DOHH2 (cell line): Measurements from ENCODE around the gene APOD.

ENCODE experiments used
- H3F3A ChIP-seq: fragments of 200-600 bp; sonication (generic), shearing (Covaris generic); 2 replicates; pipeline ENCODE4 v1.6.0; 2016; ENCODE audit warnings: antibody characterized with exemption, mild to moderate bottlenecking; ENCODE audit not compliant: control insufficient read depth, insufficient read depth
- H3K27ac ChIP-seq: fragments of 200-600 bp; sonication (generic); 2 replicates; pipeline ENCODE4 v1.5.1; 2014; ENCODE audit warnings: low read depth, mild to moderate bottlenecking, low read length, moderate library complexity
- H3K27me3 ChIP-seq: fragments of 200-600 bp; sonication (generic); 2 replicates; pipeline ENCODE4 v1.6.1; 2014; ENCODE audit warnings: mild to moderate bottlenecking, low read length, mixed read lengths; ENCODE audit not compliant: control insufficient read depth
- H3K36me3 ChIP-seq: fragments of 200-600 bp; sonication (generic); 2 replicates; pipeline ENCODE4 v1.6.1; 2014; ENCODE audit warnings: mild to moderate bottlenecking, low read length, moderate library complexity, mixed read lengths; ENCODE audit not compliant: control insufficient read depth
- H3K4me1 ChIP-seq: fragments of 200-600 bp; sonication (generic); 2 replicates; pipeline ENCODE4 v1.6.1; 2014; ENCODE audit warnings: mild to moderate bottlenecking, low read length, mixed read lengths; ENCODE audit not compliant: control insufficient read depth
- H3K4me2 ChIP-seq: fragments of 200-600 bp; sonication (generic); 2 replicates; pipeline ENCODE4 v1.6.0; 2014; ENCODE audit warnings: mild to moderate bottlenecking, low read length, moderate library complexity
- H3K4me3 ChIP-seq: fragments of 200-600 bp; sonication (generic); 2 replicates; pipeline ENCODE4 v1.5.1; 2014; ENCODE audit warnings: mild to moderate bottlenecking, low read length, mixed read lengths
- H3K79me2 ChIP-seq: fragments of 200-600 bp; sonication (generic); 2 replicates; pipeline ENCODE4 v1.6.1; 2014; ENCODE audit warnings: mild to moderate bottlenecking, low read length, mixed read lengths; ENCODE audit not compliant: control insufficient read depth
- H3K9me2 ChIP-seq: fragments of 200-600 bp; sonication (generic); replicated peaks from 2 replicates; pipeline ENCODE4 v1.6.1; 2014; ENCODE audit warnings: mild to moderate bottlenecking, low read length, mixed read lengths; ENCODE audit not compliant: control insufficient read depth
- H3K9me3 ChIP-seq: fragments of 200-600 bp; sonication (generic); 2 replicates; pipeline ENCODE4 v1.6.1; 2014; ENCODE audit warnings: antibody characterized with exemption, low read length, mixed read lengths; ENCODE audit not compliant: control insufficient read depth, insufficient read depth
- H4K20me1 ChIP-seq: fragments of 200-600 bp; sonication (generic); 2 replicates; pipeline ENCODE4 v1.6.0; 2014; ENCODE audit warnings: low read depth, mild to moderate bottlenecking, antibody characterized with exemption, low read length, moderate library complexity; ENCODE audit not compliant: control insufficient read depth, insufficient read depth
- EZH2phosphoT487 ChIP-seq: fragments of 200-600 bp; sonication (generic); IDR thresholded peaks from 2 replicates; pipeline ENCODE4 v1.6.1; 2017; ENCODE audit warnings: borderline replicate concordance, mild to moderate bottlenecking, antibody characterized with exemption, low read length, moderate library complexity, mixed read lengths
- TF ChIP-seq, protein P1 (sequence below): fragments of 200-600 bp; sonication (generic); IDR thresholded peaks from one replicate; pipeline ENCODE4 v1.5.1; 2014; ENCODE audit warnings: antibody characterized with exemption, mild to moderate bottlenecking, low read depth, low read length; ENCODE audit not compliant: poor library complexity, severe bottlenecking

The APOD gene

DNA sequence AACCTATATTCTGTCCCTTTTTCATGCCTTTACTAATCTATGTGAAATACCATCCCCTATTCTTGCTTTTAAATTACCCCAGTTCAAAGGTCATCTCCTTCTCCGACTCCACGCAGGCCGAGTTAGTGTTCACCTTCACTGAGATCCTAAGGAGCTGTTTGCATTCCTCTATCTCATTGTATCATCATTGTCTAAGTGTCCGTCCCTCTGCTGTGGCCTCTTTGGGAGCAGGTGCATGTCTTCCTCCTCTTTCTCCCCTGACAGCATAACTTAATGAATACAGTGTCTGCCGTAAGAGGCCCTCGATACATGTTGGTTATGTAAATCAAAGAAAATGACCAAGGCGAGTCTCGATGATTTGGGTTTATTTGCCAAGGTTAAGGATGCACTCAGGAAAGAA is 35.7 kb downstream of the APOD start:
- TF ChIP-seq EZH2phosphoT487: no peak
- TF ChIP-seq, protein P1, sequence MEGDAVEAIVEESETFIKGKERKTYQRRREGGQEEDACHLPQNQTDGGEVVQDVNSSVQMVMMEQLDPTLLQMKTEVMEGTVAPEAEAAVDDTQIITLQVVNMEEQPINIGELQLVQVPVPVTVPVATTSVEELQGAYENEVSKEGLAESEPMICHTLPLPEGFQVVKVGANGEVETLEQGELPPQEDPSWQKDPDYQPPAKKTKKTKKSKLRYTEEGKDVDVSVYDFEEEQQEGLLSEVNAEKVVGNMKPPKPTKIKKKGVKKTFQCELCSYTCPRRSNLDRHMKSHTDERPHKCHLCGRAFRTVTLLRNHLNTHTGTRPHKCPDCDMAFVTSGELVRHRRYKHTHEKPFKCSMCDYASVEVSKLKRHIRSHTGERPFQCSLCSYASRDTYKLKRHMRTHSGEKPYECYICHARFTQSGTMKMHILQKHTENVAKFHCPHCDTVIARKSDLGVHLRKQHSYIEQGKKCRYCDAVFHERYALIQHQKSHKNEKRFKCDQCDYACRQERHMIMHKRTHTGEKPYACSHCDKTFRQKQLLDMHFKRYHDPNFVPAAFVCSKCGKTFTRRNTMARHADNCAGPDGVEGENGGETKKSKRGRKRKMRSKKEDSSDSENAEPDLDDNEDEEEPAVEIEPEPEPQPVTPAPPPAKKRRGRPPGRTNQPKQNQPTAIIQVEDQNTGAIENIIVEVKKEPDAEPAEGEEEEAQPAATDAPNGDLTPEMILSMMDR: no peak
- no peaks in the 10 kb centered on the region for H3F3A ChIP-seq
- H3K4me3 ChIP-seq: no peak overlapping the region
- H3K27me3 ChIP-seq: peaks cover 23% of the 10 kb centered on the region
- H3K4me1 ChIP-seq: peaks cover 20% of the 10 kb centered on the region
- H3K9me2 ChIP-seq: no peaks in the 10 kb centered on the region
- no peaks in the 10 kb centered on the region for H4K20me1 ChIP-seq
- H3K4me2 ChIP-seq: no peak overlapping the region
- H3K36me3 ChIP-seq: no peaks in the 10 kb centered on the region; the same call in 1 of the 2 replicates
- peaks cover under 1% of the 10 kb centered on the region for H3K79me2 ChIP-seq
- no peaks in the 10 kb centered on the region for H3K9me3 ChIP-seq
- H3K27ac ChIP-seq: no peak overlapping the region

GRCh38 chr3:195546130-195546560 is 37.6 kb downstream of the APOD start:
- Histone ChIP-seq H3K9me3 (no peaks in the 10 kb centered on the region), H4K20me1 (peaks cover under 1% of the 10 kb centered on the region; the same call in 1 of the 2 replicates), H3K36me3 (no peaks in the 10 kb centered on the region; the same call in 1 of the 2 replicates), H3K4me1 (peaks cover 29% of the 10 kb centered on the region), H3K4me2 (no peak overlapping the region), H3K9me2 (no peaks in the 10 kb centered on the region), H3K79me2 (peaks cover 19% of the 10 kb centered on the region), H3K4me3 (no peak overlapping the region), H3K27ac (no peak overlapping the region), H3K27me3 (peaks cover 23% of the 10 kb centered on the region), H3F3A (no peaks in the 10 kb centered on the region)
- TF ChIP-seq, protein P1: no peak
- TF ChIP-seq EZH2phosphoT487: no peak

GRCh38 chr3:195544634-195545033 is 39.1 kb downstream of the APOD start:
- peaks cover 32% of the 10 kb centered on the region for H3K4me1 ChIP-seq
- no peak overlapping the region for H3K4me3 ChIP-seq
- H3K9me2 ChIP-seq: no peaks in the 10 kb centered on the region
- H3K9me3 ChIP-seq: no peaks in the 10 kb centered on the region
- H3K27me3 ChIP-seq: peaks cover 23% of the 10 kb centered on the region
- peaks cover 5% of the 10 kb centered on the region for H3K36me3 ChIP-seq
- H4K20me1 ChIP-seq: peaks cover 10% of the 10 kb centered on the region
- H3F3A ChIP-seq: no peaks in the 10 kb centered on the region
- H3K79me2 ChIP-seq: peaks cover 34% of the 10 kb centered on the region
- H3K4me2 ChIP-seq: no peak overlapping the region
- TF ChIP-seq, protein P1: no peak
- TF ChIP-seq EZH2phosphoT487: no peak
- H3K27ac ChIP-seq: no peak overlapping the region

- H3K79me2 ChIP-seq: peaks cover 39% of the 10 kb centered on the region
- H3K27ac ChIP-seq: no peak overlapping the region
- no peaks in the 10 kb centered on the region for H3K9me2 ChIP-seq
- H4K20me1 ChIP-seq: peaks cover 14% of the 10 kb centered on the region
- H3K4me3 ChIP-seq: no peak overlapping the region
- H3K9me3 ChIP-seq: no peaks in the 10 kb centered on the region
- H3K27me3 ChIP-seq: peaks cover 23% of the 10 kb centered on the region
- no peak overlapping the region for H3K4me2 ChIP-seq
- H3K36me3 ChIP-seq: peaks cover 5% of the 10 kb centered on the region
- no peaks in the 10 kb centered on the region for H3F3A ChIP-seq
- TF ChIP-seq EZH2phosphoT487: no peak
- TF ChIP-seq, protein P1: no peak
- peaks cover 36% of the 10 kb centered on the region for H3K4me1 ChIP-seq
Measured at GRCh38 chr3:195544230-195544536, 39.6 kb downstream of the APOD start.
